ENCODE results near the gene ABLIM2.
"Not testable (repeated sequence)": the region's sequence is repeated elsewhere in the genome, so short reads cannot be mapped to it uniquely, and the experiment has no call there.

ABLIM2 gene

GRCh38 chr4:8155660-8156421 lies 2.8 kb downstream of the ABLIM2 start:
- no peak for DNase-seq

- no peak for DNase-seq
Measured at GRCh38 chr4:8155048-8155447, 3.6 kb downstream of the ABLIM2 start.

- no peak for DNase-seq
Measured at GRCh38 chr4:8153441-8153840, 5.2 kb downstream of the ABLIM2 start.

DNA sequence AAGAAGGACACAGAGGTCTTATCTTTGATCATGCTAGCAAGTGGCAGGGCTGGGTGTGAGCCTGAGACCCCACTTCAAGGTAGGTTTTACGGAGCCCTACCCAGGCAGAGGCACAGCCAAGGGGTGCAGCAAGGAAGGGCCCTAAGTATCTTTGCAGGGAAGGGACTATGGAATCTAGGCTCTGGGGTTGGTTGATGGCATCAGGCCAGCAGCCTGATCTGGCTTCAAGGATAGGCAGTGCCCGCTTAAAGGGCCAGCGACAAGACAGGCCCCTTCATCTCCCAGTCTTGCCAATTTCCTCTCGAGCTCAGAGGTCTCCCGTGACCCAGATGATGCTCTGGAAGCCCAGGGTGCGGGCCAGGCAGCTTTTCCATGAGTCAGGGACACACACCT lies 5.8 kb downstream of the ABLIM2 start:
- no peak for DNase-seq

GRCh38 chr4:8152090-8152864 lies 6.3 kb downstream of the ABLIM2 start:
- DNase-seq = no peak

- DNase-seq = no peak
Measured at GRCh38 chr4:8151165-8151650, 7.4 kb downstream of the ABLIM2 start.

DNA sequence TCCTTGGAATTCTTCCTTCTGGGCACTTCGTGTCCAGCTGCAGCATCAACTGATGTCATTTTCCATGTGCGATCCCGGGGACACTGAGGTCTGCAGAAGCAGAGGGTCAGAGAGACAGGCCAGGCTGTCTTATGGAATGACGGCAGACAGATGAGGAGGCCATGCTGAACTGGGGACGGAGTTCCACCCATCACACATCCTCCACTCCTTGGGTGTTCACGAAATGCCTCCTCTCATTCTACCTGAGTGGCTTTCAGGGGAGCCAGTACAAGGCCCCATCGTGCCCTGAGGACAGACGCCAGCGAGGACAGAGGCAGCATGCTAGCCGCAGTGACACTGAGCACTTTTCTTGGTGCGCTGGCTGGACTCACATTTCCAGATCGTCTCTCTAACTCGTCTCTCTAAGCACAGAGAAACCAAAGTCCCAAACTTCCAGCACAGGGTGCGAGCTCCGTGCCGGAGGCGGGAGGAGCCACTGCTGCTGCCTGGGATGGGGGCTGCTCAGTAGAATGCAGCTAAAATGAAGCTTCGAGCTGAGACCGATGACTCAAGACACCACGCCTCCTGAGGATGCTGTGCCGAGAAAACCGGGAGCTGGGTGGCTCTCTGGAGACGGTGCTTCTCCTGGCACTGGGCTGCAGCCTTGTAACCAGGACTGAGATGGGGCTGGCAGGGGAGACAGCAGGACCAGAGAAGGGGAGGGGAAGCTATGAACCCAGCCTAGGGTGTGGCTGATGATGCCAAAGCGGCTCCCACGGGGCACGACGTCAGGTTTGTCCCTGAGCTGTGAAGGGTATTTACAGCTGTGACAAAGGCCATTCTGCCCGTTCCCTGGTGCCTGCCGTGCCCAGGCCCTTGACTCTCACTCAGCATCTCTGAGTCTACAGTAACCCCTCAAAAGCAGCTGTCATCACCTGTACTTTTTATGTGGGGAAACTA lies 8.2 kb downstream of the ABLIM2 start:
- no peak for DNase-seq

DNA sequence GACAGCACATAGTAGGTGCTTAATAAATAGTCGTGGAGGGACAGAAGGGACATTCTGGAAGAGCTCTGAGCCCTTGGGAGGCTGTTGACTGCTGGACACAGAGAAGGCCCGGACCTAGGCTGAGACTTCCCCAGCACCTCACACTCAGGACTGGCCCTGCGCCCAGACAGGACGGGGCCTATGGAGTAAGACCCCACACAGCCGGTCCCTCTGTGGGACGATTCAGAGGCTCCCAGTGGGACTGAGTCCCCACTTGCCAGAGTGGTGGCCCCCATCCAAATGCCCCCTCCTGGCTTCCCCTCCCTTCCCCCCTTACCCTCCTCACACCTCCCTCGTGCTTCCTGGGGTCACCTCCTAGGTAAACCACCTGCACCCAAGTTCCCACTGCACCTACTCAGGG lies 8.9 kb downstream of the ABLIM2 start:
- no peak for DNase-seq

DNA sequence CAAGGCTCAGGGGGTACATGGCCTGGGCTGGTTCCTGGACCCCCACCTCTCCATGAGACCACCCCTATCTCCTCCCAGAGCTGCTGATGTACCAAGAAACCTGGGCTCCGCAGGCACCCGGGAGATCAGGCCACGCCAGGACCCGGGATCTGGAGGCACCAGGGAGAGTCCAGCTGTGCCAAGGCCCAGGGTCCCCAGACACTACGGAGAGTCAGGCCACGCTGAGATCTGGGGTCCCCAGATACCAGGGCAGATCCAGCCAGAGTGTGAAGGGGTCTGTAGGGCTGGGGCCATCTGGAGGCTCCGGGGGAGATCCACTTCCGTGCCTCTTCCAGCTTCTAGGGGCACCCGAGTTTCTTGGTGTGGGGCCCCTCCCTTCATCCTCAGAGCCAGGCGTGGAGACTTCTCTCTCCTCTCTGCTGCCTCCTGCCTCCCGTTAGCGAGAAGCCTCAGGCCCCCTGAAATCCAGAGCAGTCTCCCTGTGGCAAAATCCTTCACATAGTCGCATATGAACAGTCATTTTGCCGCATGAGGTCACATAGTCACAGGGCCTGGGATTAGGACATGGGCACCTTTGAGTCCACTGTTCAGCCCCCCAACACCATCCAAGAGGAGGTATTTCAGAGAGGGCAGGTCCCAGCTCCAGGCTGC lies 9.7 kb downstream of the ABLIM2 start:
- no peak for DNase-seq

- no peak for DNase-seq
Measured at GRCh38 chr4:8148159-8148558, 10.5 kb downstream of the ABLIM2 start.

DNA sequence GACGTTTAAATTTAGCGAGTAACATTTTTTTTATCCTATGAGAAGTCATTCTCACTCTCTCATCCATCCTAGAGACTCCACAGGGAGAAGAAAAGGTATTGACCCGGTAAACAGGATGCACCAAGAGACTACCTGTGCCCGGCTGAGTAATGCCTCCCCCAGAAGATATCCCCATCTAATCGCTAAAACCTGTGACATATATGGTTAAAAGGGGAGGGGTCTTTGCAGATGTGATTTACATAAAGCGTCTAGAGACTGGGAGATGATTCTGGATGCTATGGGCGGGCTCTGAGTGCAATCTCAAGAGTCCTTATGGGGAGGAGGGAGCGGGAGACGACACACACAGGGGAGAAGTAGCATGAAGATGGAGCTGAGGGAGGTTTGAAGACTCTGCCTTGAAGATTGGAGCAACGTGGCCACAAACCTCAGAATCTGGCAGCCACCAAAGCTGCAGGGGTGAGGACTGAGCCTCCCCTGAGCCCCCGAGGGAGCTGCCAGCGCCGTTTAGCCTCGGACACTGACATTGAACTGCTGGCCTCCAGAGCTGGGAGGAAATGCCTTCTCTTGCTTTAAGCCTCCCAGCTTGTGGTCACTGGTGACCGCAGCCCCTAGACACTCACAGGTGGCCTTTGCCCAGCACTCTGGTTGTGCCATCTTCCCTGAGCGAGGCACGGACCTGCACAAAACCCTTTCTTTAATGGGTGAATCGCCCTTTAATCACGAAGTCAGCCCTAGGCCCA lies 11.2 kb downstream of the ABLIM2 start:
- no peak for DNase-seq

DNA sequence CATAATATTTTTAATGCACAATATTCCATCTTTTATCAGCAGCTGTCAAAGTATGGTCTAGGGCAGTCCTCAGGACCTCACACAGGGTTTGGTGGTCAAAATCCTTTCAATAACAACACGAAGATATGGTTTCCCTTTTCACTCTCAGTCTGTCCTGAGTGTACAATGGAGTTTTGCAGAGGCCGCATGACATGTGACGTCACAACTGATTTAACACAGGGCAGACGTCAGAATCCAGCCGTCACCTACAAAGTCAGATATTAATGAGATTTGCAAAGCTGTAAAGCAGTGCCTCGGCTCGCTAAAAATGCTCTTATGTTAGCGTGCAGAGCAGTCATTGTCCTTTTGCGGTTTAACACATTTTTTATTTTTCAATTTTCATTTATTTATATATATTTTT lies 12.5 kb downstream of the ABLIM2 start:
- no peak for DNase-seq

DNA sequence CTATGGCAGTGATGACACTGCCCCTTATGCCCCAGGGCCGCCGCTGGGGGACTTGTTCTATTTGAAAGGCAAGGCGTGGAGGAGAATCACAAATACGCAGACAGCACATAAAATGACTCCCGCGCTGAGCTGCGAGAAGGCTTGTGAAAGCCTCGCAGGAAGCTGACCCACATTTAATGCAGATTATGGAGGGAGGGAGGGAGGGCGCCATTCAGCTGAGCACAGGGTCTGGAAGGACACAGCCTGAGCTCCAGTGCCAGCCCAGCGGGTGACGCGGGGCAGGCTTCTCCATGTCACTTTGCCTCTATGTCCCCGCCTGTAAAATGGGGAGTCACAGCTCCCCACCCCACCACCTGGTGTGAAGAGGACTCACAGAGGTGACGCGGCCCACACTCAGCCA lies 14.3 kb downstream of the ABLIM2 start:
- no peak for DNase-seq

DNA sequence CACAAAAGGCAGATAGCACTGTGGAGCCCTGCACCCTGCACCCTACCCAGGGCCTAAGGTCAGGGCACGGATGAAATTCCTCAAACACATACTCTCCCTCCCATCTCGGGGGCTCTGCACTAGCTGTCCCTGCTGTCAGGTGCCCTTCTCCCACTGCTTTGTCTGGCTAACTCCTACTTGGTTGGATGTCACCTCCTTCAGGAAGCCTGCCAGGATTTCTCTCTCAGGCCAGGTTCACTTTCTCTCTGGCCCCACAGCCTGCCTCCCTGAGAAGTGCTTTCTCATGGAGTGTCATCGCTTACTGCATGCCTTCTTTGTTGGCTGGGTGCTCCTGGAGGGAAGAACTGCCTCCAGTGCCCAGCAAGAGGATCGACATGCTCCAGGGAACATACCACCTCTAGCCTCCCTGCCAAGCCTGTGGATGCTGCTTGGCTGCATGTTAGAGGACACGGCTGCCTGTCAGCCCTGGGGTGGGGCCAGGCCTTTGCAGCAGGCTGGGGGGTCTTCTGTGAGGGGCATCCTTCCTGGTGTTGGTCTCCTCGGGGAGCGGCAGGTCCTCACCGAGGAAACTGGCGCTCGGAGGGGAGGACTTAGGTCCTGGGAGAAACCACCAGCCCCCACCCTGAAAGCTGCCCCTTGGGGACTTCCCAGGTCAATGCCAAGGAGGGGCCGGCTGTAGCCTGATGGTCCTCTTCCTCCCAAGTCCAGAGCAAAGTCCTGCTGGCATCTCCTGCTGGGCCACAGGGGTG lies 15.0 kb downstream of the ABLIM2 start:
- DNase-seq = no peak

DNA sequence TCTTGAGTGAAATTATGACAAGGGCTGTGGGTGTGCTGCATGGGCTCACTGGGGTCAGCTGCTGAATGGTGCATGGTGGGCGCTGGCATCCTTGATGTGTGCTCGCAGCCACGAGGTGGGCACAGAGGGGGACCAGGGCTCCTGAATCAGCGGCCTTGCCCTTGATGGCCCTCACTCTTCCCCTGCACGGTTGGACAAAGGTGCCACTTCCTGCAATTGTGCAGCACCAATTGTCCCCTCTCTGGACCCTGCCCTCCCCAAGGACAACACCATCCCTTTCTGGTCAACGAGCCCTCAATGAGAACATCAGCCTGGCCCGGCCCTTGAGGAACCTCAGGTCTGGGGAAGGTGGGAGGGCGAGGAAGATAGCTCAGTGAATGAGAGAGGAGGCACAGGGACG lies 16.1 kb downstream of the ABLIM2 start:
- no peak for DNase-seq

- DNase-seq = no peak
Measured at GRCh38 chr4:8141935-8142334, 16.7 kb downstream of the ABLIM2 start.

DNA sequence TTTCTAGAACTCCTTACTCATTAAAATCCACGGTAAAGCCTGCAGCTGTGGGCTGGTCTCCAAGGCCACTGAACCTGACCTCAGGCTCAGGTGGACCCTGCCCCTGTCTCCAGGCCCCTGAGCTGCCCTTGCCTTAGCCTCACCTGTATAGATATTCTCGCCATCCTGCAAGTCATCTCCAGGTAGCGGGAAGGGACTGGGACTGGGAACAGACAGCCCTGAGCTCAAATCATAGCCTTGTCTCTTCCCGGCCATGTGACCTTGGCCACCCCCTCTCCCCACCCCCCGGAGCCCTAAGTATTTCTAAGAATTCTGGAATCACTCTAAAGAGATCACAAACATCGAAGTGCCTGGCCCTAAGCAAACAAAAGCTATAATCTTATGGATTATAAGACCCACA lies 17.7 kb downstream of the ABLIM2 start:
- DNase-seq = no peak

- not testable (repeated sequence) for DNase-seq
Measured at GRCh38 chr4:8139726-8140125, 18.9 kb downstream of the ABLIM2 start.

DNA sequence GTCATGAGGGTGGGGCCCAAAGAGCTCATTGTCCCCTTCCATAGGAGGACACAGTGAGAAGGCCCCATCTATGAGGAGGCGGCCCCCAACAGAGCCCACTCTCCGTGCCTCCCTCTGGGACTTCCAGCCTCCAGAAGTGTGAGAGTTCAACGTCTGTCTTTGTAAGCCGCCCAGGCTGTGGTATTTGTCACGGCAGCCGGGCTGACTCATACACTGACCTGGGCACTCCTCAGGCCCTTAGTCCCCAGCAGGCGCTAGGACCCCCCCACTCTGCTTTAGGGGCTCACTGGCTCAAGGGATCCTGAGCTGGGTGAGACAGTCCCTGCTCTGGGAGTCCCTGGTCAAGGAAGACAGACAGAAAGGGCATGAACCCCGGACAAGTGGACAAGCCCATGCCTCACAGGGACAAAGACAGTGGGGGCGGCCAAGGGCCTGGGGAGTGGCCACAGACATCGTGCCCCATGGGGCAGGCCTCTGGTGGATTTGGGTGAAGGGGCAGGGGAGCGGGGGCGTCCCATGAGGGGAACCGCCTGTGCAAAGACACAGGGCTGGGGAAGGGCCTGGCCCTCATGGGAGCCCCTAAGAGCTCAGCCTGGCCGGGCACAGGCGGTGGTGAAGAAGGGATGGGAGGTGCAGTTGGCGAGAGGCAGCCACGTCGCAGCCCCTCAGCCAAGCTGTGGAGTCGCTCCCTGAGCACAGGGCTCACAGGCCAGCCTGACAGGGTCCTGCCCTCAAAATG lies 21.5 kb downstream of the ABLIM2 start:
- no peak for DNase-seq

- no peak for DNase-seq
Measured at GRCh38 chr4:8136529-8136928, 22.1 kb downstream of the ABLIM2 start.
